ENCODE data around the gene VTA1.
"Not testable (repeated sequence)": the region's sequence is repeated elsewhere in the genome, so short reads cannot be mapped to it uniquely, and the experiment has no call there.

The VTA1 gene

GRCh38 chr6:142155895-142156757 lies 9.1 kb downstream of the VTA1 start:
- Histone ChIP-seq H2BK12ac (ENCODE audit: low read length) (no peak overlapping the region), H2AK5ac (ENCODE audit: low read length) (no peak overlapping the region), H3K4me3 (ENCODE audit: low read depth, low read length) (no peak overlapping the region), H3K79me2 (ENCODE audit: control insufficient read depth, insufficient read depth, low read length, poor library complexity) (no peaks in the 10 kb centered on the region), H3K27ac (ENCODE audit: low read depth, low read length) (no peak overlapping the region), H3K4ac (ENCODE audit: low read depth, low read length) (no peak overlapping the region), H3K4me2 (ENCODE audit: low read length) (peak overlapping the region; percentile 27), H3K27me3 (ENCODE audit: insufficient read depth, low read length) (no peaks in the 10 kb centered on the region), H3K79me1 (ENCODE audit: low read length) (no peaks in the 10 kb centered on the region), H3K23ac (ENCODE audit: low read length) (no peak overlapping the region), H4K12ac (ENCODE audit: low read depth, low read length) (no peak overlapping the region), H3K9me3 (ENCODE audit: insufficient read depth, low read depth, low read length) (no peaks in the 10 kb centered on the region), H3K14ac (ENCODE audit: low read length) (no peak overlapping the region), H2AFZ (ENCODE audit: insufficient read depth, low read length, poor library complexity) (no peak overlapping the region), H4K8ac (ENCODE audit: low read depth, low read length) (no peak overlapping the region), H4K91ac (ENCODE audit: low read depth, low read length) (no peak overlapping the region), H3K36me3 (ENCODE audit: control insufficient read depth in 1 of 2, insufficient read depth in 2 of 2, low read length in 2 of 2) (no peaks in the 10 kb centered on the region), H3K4me1 (ENCODE audit: control insufficient read depth in 1 of 2, insufficient read depth in 2 of 2, low read length in 2 of 2) (no peaks in the 10 kb centered on the region), H2BK120ac (ENCODE audit: insufficient read depth, low read length, poor library complexity) (no peak overlapping the region), H3K18ac (ENCODE audit: low read length) (no peak overlapping the region), H2BK5ac (ENCODE audit: low read depth, low read length, poor library complexity) (no peak overlapping the region), H3K9ac (ENCODE audit: low read length) (no peak overlapping the region)
- peak in 1 of 2 donors; percentile 70 for DNase-seq
- no CpG with 5 or more reads among the region's 5 CpGs for WGBS (ENCODE audit: extremely low coverage, insufficient coverage, insufficient read length)

- not testable (repeated sequence) for H3K79me1 ChIP-seq (ENCODE audit: low read length); DNase-seq; H2BK12ac ChIP-seq (ENCODE audit: low read length); H4K91ac ChIP-seq (ENCODE audit: low read depth, low read length); H3K36me3 ChIP-seq (ENCODE audit: control insufficient read depth in 1 of 2, insufficient read depth in 2 of 2, low read length in 2 of 2); H3K27ac ChIP-seq (ENCODE audit: low read depth, low read length); H3K14ac ChIP-seq (ENCODE audit: low read length); H3K27me3 ChIP-seq (ENCODE audit: insufficient read depth, low read length); H3K4me2 ChIP-seq (ENCODE audit: low read length); H3K4me3 ChIP-seq (ENCODE audit: low read depth, low read length); H3K9ac ChIP-seq (ENCODE audit: low read length); H3K79me2 ChIP-seq (ENCODE audit: control insufficient read depth, insufficient read depth, low read length, poor library complexity); H3K23ac ChIP-seq (ENCODE audit: low read length); H2BK120ac ChIP-seq (ENCODE audit: insufficient read depth, low read length, poor library complexity); H2BK5ac ChIP-seq (ENCODE audit: low read depth, low read length, poor library complexity); H4K8ac ChIP-seq (ENCODE audit: low read depth, low read length); H2AFZ ChIP-seq (ENCODE audit: insufficient read depth, low read length, poor library complexity); H4K12ac ChIP-seq (ENCODE audit: low read depth, low read length); H3K4me1 ChIP-seq (ENCODE audit: control insufficient read depth in 1 of 2, insufficient read depth in 2 of 2, low read length in 2 of 2); H3K4ac ChIP-seq (ENCODE audit: low read depth, low read length); H3K18ac ChIP-seq (ENCODE audit: low read length); H2AK5ac ChIP-seq (ENCODE audit: low read length); H3K9me3 ChIP-seq (ENCODE audit: insufficient read depth, low read depth, low read length)
- WGBS (ENCODE audit: extremely low coverage, insufficient coverage, insufficient read length) = no CpG with 5 or more reads among the region's 4 CpGs
Observed at GRCh38 chr6:142156758-142157068, 9.7 kb downstream of the VTA1 start.

DNA sequence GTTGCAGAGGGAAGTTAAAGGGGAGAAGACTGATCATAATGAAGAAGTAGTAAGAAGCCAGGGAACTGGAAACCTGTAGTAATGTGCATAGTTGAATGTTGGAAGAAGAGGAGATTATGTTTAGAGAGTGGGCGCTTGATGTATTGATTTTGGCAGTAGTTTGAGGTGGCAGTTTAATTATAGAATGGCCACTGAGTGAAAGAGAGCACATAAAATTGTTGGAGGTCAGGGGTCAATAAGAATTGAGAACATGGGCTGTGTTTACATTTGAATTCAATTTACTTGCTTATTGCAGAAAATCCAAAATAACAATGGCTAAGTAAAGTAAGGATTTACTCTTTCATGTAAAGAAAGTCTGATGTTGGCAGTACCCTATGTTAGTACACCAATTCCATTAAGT lies 15.7 kb downstream of the VTA1 start:
- Histone ChIP-seq H3K79me1 (ENCODE audit: low read length) (no peaks in the 10 kb centered on the region), H3K27ac (ENCODE audit: low read depth, low read length) (no peak overlapping the region), H3K4me1 (ENCODE audit: control insufficient read depth in 1 of 2, insufficient read depth in 2 of 2, low read length in 2 of 2) (no peaks in the 10 kb centered on the region), H2BK5ac (ENCODE audit: low read depth, low read length, poor library complexity) (no peak overlapping the region), H4K91ac (ENCODE audit: low read depth, low read length) (no peak overlapping the region), H3K79me2 (ENCODE audit: control insufficient read depth, insufficient read depth, low read length, poor library complexity) (no peaks in the 10 kb centered on the region), H3K9ac (ENCODE audit: low read length) (no peak overlapping the region), H3K4ac (ENCODE audit: low read depth, low read length) (no peak overlapping the region), H2AFZ (ENCODE audit: insufficient read depth, low read length, poor library complexity) (no peak overlapping the region), H2BK12ac (ENCODE audit: low read length) (no peak overlapping the region), H3K4me3 (ENCODE audit: low read depth, low read length) (no peak overlapping the region), H3K27me3 (ENCODE audit: insufficient read depth, low read length) (no peaks in the 10 kb centered on the region), H3K36me3 (ENCODE audit: control insufficient read depth in 1 of 2, insufficient read depth in 2 of 2, low read length in 2 of 2) (peaks cover 0 to 2% of the 10 kb centered on the region in 2 experiments), H3K23ac (ENCODE audit: low read length) (no peak overlapping the region), H4K8ac (ENCODE audit: low read depth, low read length) (no peak overlapping the region), H2BK120ac (ENCODE audit: insufficient read depth, low read length, poor library complexity) (no peak overlapping the region), H2AK5ac (ENCODE audit: low read length) (no peak overlapping the region), H3K14ac (ENCODE audit: low read length) (no peak overlapping the region), H3K9me3 (ENCODE audit: insufficient read depth, low read depth, low read length) (no peaks in the 10 kb centered on the region), H3K18ac (ENCODE audit: low read length) (no peak overlapping the region), H4K12ac (ENCODE audit: low read depth, low read length) (no peak overlapping the region), H3K4me2 (ENCODE audit: low read length) (no peak overlapping the region)
- WGBS (ENCODE audit: extremely low coverage, insufficient coverage, insufficient read length) = 91% methylated on average over 1 of the region's 1 CpG
- no peak for DNase-seq

DNA sequence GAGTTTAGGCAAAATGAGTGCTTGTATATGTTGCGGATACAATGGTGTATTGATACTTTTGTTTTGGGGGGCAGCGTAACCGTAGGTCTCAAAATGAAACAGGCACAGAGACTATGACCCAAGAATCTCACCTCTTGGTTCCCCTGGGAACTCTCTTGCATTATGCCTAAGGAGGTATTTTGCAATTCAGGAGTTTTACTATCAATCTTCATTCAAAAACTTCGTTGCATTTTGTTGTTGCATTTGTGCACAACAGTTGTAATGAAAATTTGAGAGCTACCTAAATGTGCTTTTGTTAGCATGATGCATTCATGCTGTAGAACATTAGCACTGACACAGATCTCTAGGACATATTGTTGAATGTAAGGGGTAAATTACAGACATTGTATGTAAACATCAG lies 18.2 kb downstream of the VTA1 start:
- Histone ChIP-seq H3K36me3 (ENCODE audit: control insufficient read depth in 1 of 2, insufficient read depth in 2 of 2, low read length in 2 of 2) (peaks cover 0 to 2% of the 10 kb centered on the region in 2 experiments), H4K91ac (ENCODE audit: low read depth, low read length) (no peak overlapping the region), H3K18ac (ENCODE audit: low read length) (no peak overlapping the region), H2BK12ac (ENCODE audit: low read length) (no peak overlapping the region), H3K9me3 (ENCODE audit: insufficient read depth, low read depth, low read length) (no peaks in the 10 kb centered on the region), H4K8ac (ENCODE audit: low read depth, low read length) (no peak overlapping the region), H3K14ac (ENCODE audit: low read length) (no peak overlapping the region), H2AFZ (ENCODE audit: insufficient read depth, low read length, poor library complexity) (no peak overlapping the region), H3K27me3 (ENCODE audit: insufficient read depth, low read length) (no peaks in the 10 kb centered on the region), H3K9ac (ENCODE audit: low read length) (no peak overlapping the region), H3K27ac (ENCODE audit: low read depth, low read length) (no peak overlapping the region), H3K4me1 (ENCODE audit: control insufficient read depth in 1 of 2, insufficient read depth in 2 of 2, low read length in 2 of 2) (no peaks in the 10 kb centered on the region), H3K4me2 (ENCODE audit: low read length) (no peak overlapping the region), H2BK120ac (ENCODE audit: insufficient read depth, low read length, poor library complexity) (no peak overlapping the region), H2AK5ac (ENCODE audit: low read length) (no peak overlapping the region), H4K12ac (ENCODE audit: low read depth, low read length) (no peak overlapping the region), H3K4me3 (ENCODE audit: low read depth, low read length) (no peak overlapping the region), H3K79me2 (ENCODE audit: control insufficient read depth, insufficient read depth, low read length, poor library complexity) (no peaks in the 10 kb centered on the region), H2BK5ac (ENCODE audit: low read depth, low read length, poor library complexity) (no peak overlapping the region), H3K4ac (ENCODE audit: low read depth, low read length) (no peak overlapping the region), H3K79me1 (ENCODE audit: low read length) (no peaks in the 10 kb centered on the region), H3K23ac (ENCODE audit: low read length) (no peak overlapping the region)
- no peak for DNase-seq
- 100% methylated on average over 1 of the region's 4 CpGs for WGBS (ENCODE audit: extremely low coverage, insufficient coverage, insufficient read length)

Data from trophoblast cell (in vitro differentiated cells and primary cell).